IMR-90 (cell line): ENCODE results near the gene ZNF182. TPM values are rescaled to one million over a fixed set of nuclear protein-coding genes. Genes with fewer than 3 reads are reported as not detected.

Experiments used
- ATAC-seq: fragments of 200-7000 bp; cut with Tn5 transposase; 2 replicates; pipeline ENCODE4 v1.9.1; 2020; ENCODE audit warnings: low read depth, mild to moderate bottlenecking, moderate library complexity
- BruUV-seq: library from RNA; stranded (reverse); fragments of 400-500 nt; replicated peaks from 2 replicates; lab custom pipeline; 2021; lab: Mats Ljungman, UMichigan
- CTCF ChIA-PET: fragments of 300-600 bp; formaldehyde crosslinking; extraction: SDS; loops from one replicate; lab custom pipeline; 2021; ENCODE audit warnings: antibody characterized with exemption; lab: Yijun Ruan, JAX
- POLR2A ChIA-PET: fragments of 300-600 bp; sonication (Branson Sonifier 250); formaldehyde crosslinking; loops from one replicate; lab custom pipeline; 2022; ENCODE audit warnings: antibody characterized with exemption; ENCODE audit not compliant: unreplicated experiment; lab: Charles Lee
- DNase-seq: peaks from one replicate; pipeline ENCODE4 v3.0.0; 2013
- H2AFZ ChIP-seq: replicated peaks from 2 replicates; pipeline ENCODE3; 2013; ENCODE audit warnings: low read length, mild to moderate bottlenecking; ENCODE audit not compliant: poor library complexity
- H2AK5ac ChIP-seq: 2 replicates; pipeline ENCODE4 v1.6.1; 2013; ENCODE audit warnings: low read depth, low read length, inconsistent platforms
- H2AK9ac ChIP-seq: replicated peaks from 2 replicates; pipeline ENCODE3; 2013; ENCODE audit warnings: mild to moderate bottlenecking, low read depth, low read length, moderate library complexity; ENCODE audit not compliant: poor library complexity
- H2BK120ac ChIP-seq: 2 replicates; pipeline ENCODE4 v1.6.1; 2013; ENCODE audit warnings: low read depth, low read length, inconsistent platforms
- H2BK15ac ChIP-seq: 3 replicates; pipeline ENCODE4 v1.6.1; 2013; ENCODE audit warnings: low read depth, low read length, inconsistent platforms
- H2BK20ac ChIP-seq: 2 replicates; pipeline ENCODE4 v1.6.1; 2013; ENCODE audit warnings: low read depth, mild to moderate bottlenecking, inconsistent platforms, low read length, moderate library complexity
- H2BK5ac ChIP-seq: 2 replicates; pipeline ENCODE4 v1.6.1; 2013; ENCODE audit warnings: mild to moderate bottlenecking, low read depth, low read length, inconsistent platforms; ENCODE audit not compliant: poor library complexity, severe bottlenecking
- H3K14ac ChIP-seq: replicated peaks from 2 replicates; pipeline ENCODE4 v1.6.1; 2013; ENCODE audit warnings: low read depth, low read length, inconsistent platforms
- H3K18ac ChIP-seq: 2 replicates; pipeline ENCODE4 v1.6.1; 2013; ENCODE audit warnings: low read depth, low read length, control low read depth
- H3K23ac ChIP-seq: 2 replicates; pipeline ENCODE4 v1.6.1; 2013; ENCODE audit warnings: low read depth, low read length, inconsistent platforms
- H3K27ac ChIP-seq: 2 replicates; pipeline ENCODE4 v1.5.1; 2013; ENCODE audit warnings: mild to moderate bottlenecking, control low read depth, low read length; ENCODE audit not compliant: insufficient read depth
- H3K27me3 ChIP-seq: 2 replicates; pipeline ENCODE4 v1.6.1; 2013; ENCODE audit warnings: low read length; ENCODE audit not compliant: control insufficient read depth, insufficient read depth
- H3K36me3 ChIP-seq: 2 replicates; pipeline ENCODE4 v1.6.1; 2013; ENCODE audit warnings: low read length, mixed read lengths; ENCODE audit not compliant: control insufficient read depth, insufficient read depth
- H3K4ac ChIP-seq: 2 replicates; pipeline ENCODE4 v1.6.1; 2013; ENCODE audit warnings: low read depth, low read length, inconsistent platforms
- H3K4me1 ChIP-seq: 2 replicates; pipeline ENCODE4 v1.6.1; 2013; ENCODE audit warnings: low read length, mixed read lengths; ENCODE audit not compliant: control insufficient read depth, insufficient read depth
- H3K4me2 ChIP-seq: 2 replicates; pipeline ENCODE4 v1.6.1; 2013; ENCODE audit warnings: low read depth, mild to moderate bottlenecking, control low read depth, low read length, moderate library complexity
- H3K4me3 ChIP-seq: 2 replicates; pipeline ENCODE4 v1.5.1; 2013; ENCODE audit warnings: low read depth, mild to moderate bottlenecking, control low read depth, low read length, moderate library complexity; ENCODE audit not compliant: insufficient read depth
- H3K56ac ChIP-seq: 2 replicates; pipeline ENCODE4 v1.6.1; 2013; ENCODE audit warnings: low read length, inconsistent platforms; ENCODE audit not compliant: insufficient read depth; ENCODE audit errors: extremely low read depth
- H3K79me1 ChIP-seq, 2 experiments: 2 replicates each; pipeline ENCODE4 v1.6.1; 2013; ENCODE audit warnings: low read length in 2 of 2, inconsistent platforms in 1 of 2, low read depth in 1 of 2
- H3K9ac ChIP-seq: 2 replicates; pipeline ENCODE4 v1.6.1; 2013; ENCODE audit warnings: low read depth, low read length, control low read depth
- H3K9me1 ChIP-seq: 2 replicates; pipeline ENCODE4 v1.6.1; 2013; ENCODE audit warnings: low read length, inconsistent platforms; ENCODE audit not compliant: insufficient read depth
- H3K9me3 ChIP-seq: 2 replicates; pipeline ENCODE4 v1.6.1; 2013; ENCODE audit warnings: low read length; ENCODE audit not compliant: control insufficient read depth, insufficient read depth
- H4K20me1 ChIP-seq: 2 replicates; pipeline ENCODE4 v1.6.1; 2013; ENCODE audit warnings: low read length, inconsistent platforms; ENCODE audit not compliant: insufficient read depth
- H4K5ac ChIP-seq: 2 replicates; pipeline ENCODE4 v1.6.1; 2013; ENCODE audit warnings: mild to moderate bottlenecking, low read depth, low read length, control low read depth
- H4K8ac ChIP-seq, 2 experiments: 2 replicates each; pipeline ENCODE4 v1.6.1; 2013; ENCODE audit warnings: low read depth in 2 of 2, low read length in 2 of 2, control low read depth in 1 of 2, inconsistent platforms in 1 of 2
- H4K91ac ChIP-seq: 2 replicates; pipeline ENCODE4 v1.6.1; 2013; ENCODE audit warnings: low read depth, low read length, inconsistent platforms; ENCODE audit not compliant: insufficient read depth
- BHLHE40 ChIP-seq: fragments of 150-350 bp; IDR thresholded peaks from 2 replicates; pipeline ENCODE4 v1.6.1; 2016; ENCODE audit warnings: mild to moderate bottlenecking, low read depth, low read length
- CEBPB ChIP-seq: IDR thresholded peaks from 2 replicates; pipeline ENCODE4 v1.6.1; 2012; ENCODE audit warnings: low read depth, low read length, improper control_type of control experiment
- CHD1 ChIP-seq: IDR thresholded peaks from 2 replicates; pipeline ENCODE4 v1.6.1; 2012; ENCODE audit warnings: low read depth, low read length, improper control_type of control experiment
- FOS ChIP-seq: fragments of 150-350 bp; IDR thresholded peaks from 2 replicates; pipeline ENCODE4 v1.6.1; 2016; ENCODE audit warnings: low read depth, low read length
- MAFK ChIP-seq: IDR thresholded peaks from 2 replicates; pipeline ENCODE4 v1.6.1; 2012; ENCODE audit warnings: low read depth, low read length, improper control_type of control experiment
- MAZ ChIP-seq: IDR thresholded peaks from 2 replicates; pipeline ENCODE4 v1.6.1; 2012; ENCODE audit warnings: low read depth, mild to moderate bottlenecking, low read length, improper control_type of control experiment, moderate library complexity, borderline replicate concordance
- MXI1 ChIP-seq: IDR thresholded peaks from 2 replicates; pipeline ENCODE4 v1.6.1; 2012; ENCODE audit warnings: low read depth, mild to moderate bottlenecking, low read length, moderate library complexity, borderline replicate concordance
- NFE2L2 ChIP-seq: fragments of 150-350 bp; IDR thresholded peaks from 2 replicates; pipeline ENCODE4 v1.6.1; 2016; ENCODE audit warnings: low read depth, mild to moderate bottlenecking, low read length
- POLR2A ChIP-seq: IDR thresholded peaks from 2 replicates; pipeline ENCODE4 v1.6.1; 2012; ENCODE audit warnings: mild to moderate bottlenecking, low read depth, low read length
- RAD21 ChIP-seq: IDR thresholded peaks from 2 replicates; pipeline ENCODE4 v1.6.1; 2012; ENCODE audit warnings: low read length, improper control_type of control experiment
- RCOR1 ChIP-seq: IDR thresholded peaks from 2 replicates; pipeline ENCODE4 v1.6.1; 2012; ENCODE audit warnings: mild to moderate bottlenecking, low read length, improper control_type of control experiment; ENCODE audit not compliant: insufficient replicate concordance
- RFX5 ChIP-seq: IDR thresholded peaks from 2 replicates; pipeline ENCODE4 v1.8.0; 2012; ENCODE audit warnings: low read depth, mild to moderate bottlenecking, low read length, moderate library complexity
- SMC3 ChIP-seq: fragments of 150-350 bp; IDR thresholded peaks from 2 replicates; pipeline ENCODE4 v1.6.1; 2016; ENCODE audit warnings: low read depth, mild to moderate bottlenecking, antibody characterized with exemption, low read length, moderate library complexity
- WGBS, 2 experiments: methylation state at CpG; one replicate each; pipeline versions ENCODE4 v1.1.5 to v1.1.7; 2013; ENCODE audit warnings: missing lambda C conversion rate in 2 of 2; ENCODE audit not compliant: insufficient read length in 1 of 2; ENCODE audit errors: extremely low coverage in 2 of 2; 5-methylcytosine and 5-hydroxymethylcytosine counted together
- dilution Hi-C: fragments of 300-500 bp; cut with HindIII; formaldehyde crosslinking; loops from one replicate; pipeline ENCODE4 v1.14.3; 2018; ENCODE audit warnings: low sequenced_read_pairs; ENCODE audit not compliant: unreplicated experiment
- in situ Hi-C: fragments of 300-500 bp; cut with MboI; formaldehyde crosslinking; loops from 3 replicates; pipeline ENCODE4 v1.14.3; 2019; ENCODE audit warnings: low sequenced_read_pairs, inconsistent platforms, mixed read lengths
- intact Hi-C: fragments of 100-400 bp; cut with micrococcal nuclease; formaldehyde crosslinking; loops from 2 replicates; pipeline ENCODE4 v1.10.0; 2022
- polyA plus RNA-seq, 3 experiments: library from polyadenylated mRNA; depleted of rRNA; stranded (reverse); fragments of >200 nt; gene quantifications; 2 replicates each; pipeline ENCODE4 v1.2.3, GENCODE V29; 2012; ENCODE audit warnings: low replicate concordance in 1 of 3
- total RNA-seq: library from RNA; depleted of rRNA; stranded (reverse); fragments of >200 nt; gene quantifications from 2 replicates; pipeline ENCODE4 v1.2.3, GENCODE V29; 2012
- TF ChIP-seq, protein P1 (sequence below): fragments of 150-350 bp; IDR thresholded peaks from 2 replicates; pipeline ENCODE4 v1.6.1; 2017; ENCODE audit warnings: mild to moderate bottlenecking, antibody characterized with exemption, low read length, low read depth
- TF ChIP-seq, protein P2 (sequence below): conservative IDR thresholded peaks from 2 replicates; pipeline ENCODE4 v1.5.1; 2012; ENCODE audit warnings: mild to moderate bottlenecking, low read depth, low read length, improper control_type of control experiment
- TF ChIP-seq, protein P3 (sequence below): fragments of 150-350 bp; IDR thresholded peaks from 2 replicates; pipeline ENCODE4 v1.6.1; 2016; ENCODE audit warnings: low read depth, mild to moderate bottlenecking, low read length, moderate library complexity, borderline replicate concordance

Gene ZNF182
- total and polyA plus RNA-seq, 2 of the 4 experiments (the other 2 are of a cell fraction): 1.7 to 3.0 TPM

DNA sequence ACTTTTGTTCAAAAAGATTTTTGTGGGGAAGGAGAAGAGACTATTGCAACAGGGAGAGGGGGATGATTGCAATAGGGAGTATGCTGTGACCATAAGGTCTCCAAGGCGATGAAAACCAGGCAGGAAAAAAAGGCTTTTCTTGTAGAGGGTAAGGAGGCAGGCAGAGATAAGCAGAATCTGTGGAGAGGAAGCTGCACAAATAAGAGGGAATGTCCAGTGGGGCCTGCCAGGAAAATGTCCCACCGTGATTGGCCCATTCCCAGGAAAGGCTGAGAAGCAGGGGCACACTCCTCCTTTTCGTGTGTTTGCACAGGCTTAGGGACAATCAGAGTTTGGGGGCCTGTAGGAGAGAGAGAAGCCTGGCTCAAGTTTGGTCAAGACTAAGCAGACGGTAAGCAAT, 32.1 kb upstream of the ZNF182 start:
- no peak for ATAC-seq
- WGBS, 2 experiments: 0% methylated on average over 1 of the region's 4 CpGs; no CpG with 5 or more reads in 1 of the 2 experiments
- H2BK20ac ChIP-seq: no peak overlapping the region

More for the DNA sequence above, 32.1 kb upstream of the ZNF182 start:
- no peak overlapping the region for H3K4me3 ChIP-seq
- H2AK5ac ChIP-seq: no peak overlapping the region
- H3K23ac ChIP-seq: no peak overlapping the region
- H2AK9ac ChIP-seq: no peak overlapping the region
- H3K14ac ChIP-seq: no peak overlapping the region
- H2BK5ac ChIP-seq: no peak overlapping the region
- no peaks in the 10 kb centered on the region for H3K9me1 ChIP-seq
- no peaks in the 10 kb centered on the region for H3K4me1 ChIP-seq
- no peak overlapping the region for H3K27ac ChIP-seq
- H3K4ac ChIP-seq: no peak overlapping the region
- H3K56ac ChIP-seq: no peak overlapping the region
- H2BK120ac ChIP-seq: no peak overlapping the region
- no peaks in the 10 kb centered on the region for H4K20me1 ChIP-seq
- H3K9me3 ChIP-seq: no peaks in the 10 kb centered on the region
- no peak for DNase-seq
- H3K36me3 ChIP-seq: no peaks in the 10 kb centered on the region
- no peak overlapping the region for H3K9ac ChIP-seq
- H4K8ac ChIP-seq: no peak overlapping the region
- H3K18ac ChIP-seq: no peak overlapping the region
- in situ Hi-C loops: loop anchor here (25.0 kb wide), 1 partner anchor 499 kb away; no protein-coding TSS in a partner anchor
- H3K4me2 ChIP-seq: no peak overlapping the region
- no TSS peak for BruUV-seq
- H3K27me3 ChIP-seq: no peaks in the 10 kb centered on the region
- H3K79me1 ChIP-seq: no peaks in the 10 kb centered on the region
- intact Hi-C loops: no loop called here
- TF ChIP-seq MAZ: no peak
- no peak for TF ChIP-seq BHLHE40
- no peak for TF ChIP-seq SMC3
- TF ChIP-seq RCOR1: no peak
- TF ChIP-seq CHD1: no peak
- no peak for TF ChIP-seq MAFK
- no peak for TF ChIP-seq MXI1
- TF ChIP-seq RFX5: no peak
- TF ChIP-seq POLR2A: no peak
- no peak for TF ChIP-seq FOS
- TF ChIP-seq, protein P1, sequence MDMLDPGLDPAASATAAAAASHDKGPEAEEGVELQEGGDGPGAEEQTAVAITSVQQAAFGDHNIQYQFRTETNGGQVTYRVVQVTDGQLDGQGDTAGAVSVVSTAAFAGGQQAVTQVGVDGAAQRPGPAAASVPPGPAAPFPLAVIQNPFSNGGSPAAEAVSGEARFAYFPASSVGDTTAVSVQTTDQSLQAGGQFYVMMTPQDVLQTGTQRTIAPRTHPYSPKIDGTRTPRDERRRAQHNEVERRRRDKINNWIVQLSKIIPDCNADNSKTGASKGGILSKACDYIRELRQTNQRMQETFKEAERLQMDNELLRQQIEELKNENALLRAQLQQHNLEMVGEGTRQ: no peak
- TF ChIP-seq RAD21: no peak
- TF ChIP-seq, protein P2, sequence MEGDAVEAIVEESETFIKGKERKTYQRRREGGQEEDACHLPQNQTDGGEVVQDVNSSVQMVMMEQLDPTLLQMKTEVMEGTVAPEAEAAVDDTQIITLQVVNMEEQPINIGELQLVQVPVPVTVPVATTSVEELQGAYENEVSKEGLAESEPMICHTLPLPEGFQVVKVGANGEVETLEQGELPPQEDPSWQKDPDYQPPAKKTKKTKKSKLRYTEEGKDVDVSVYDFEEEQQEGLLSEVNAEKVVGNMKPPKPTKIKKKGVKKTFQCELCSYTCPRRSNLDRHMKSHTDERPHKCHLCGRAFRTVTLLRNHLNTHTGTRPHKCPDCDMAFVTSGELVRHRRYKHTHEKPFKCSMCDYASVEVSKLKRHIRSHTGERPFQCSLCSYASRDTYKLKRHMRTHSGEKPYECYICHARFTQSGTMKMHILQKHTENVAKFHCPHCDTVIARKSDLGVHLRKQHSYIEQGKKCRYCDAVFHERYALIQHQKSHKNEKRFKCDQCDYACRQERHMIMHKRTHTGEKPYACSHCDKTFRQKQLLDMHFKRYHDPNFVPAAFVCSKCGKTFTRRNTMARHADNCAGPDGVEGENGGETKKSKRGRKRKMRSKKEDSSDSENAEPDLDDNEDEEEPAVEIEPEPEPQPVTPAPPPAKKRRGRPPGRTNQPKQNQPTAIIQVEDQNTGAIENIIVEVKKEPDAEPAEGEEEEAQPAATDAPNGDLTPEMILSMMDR: no peak
- TF ChIP-seq CEBPB: no peak
- TF ChIP-seq, protein P3, sequence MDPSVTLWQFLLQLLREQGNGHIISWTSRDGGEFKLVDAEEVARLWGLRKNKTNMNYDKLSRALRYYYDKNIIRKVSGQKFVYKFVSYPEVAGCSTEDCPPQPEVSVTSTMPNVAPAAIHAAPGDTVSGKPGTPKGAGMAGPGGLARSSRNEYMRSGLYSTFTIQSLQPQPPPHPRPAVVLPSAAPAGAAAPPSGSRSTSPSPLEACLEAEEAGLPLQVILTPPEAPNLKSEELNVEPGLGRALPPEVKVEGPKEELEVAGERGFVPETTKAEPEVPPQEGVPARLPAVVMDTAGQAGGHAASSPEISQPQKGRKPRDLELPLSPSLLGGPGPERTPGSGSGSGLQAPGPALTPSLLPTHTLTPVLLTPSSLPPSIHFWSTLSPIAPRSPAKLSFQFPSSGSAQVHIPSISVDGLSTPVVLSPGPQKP: no peak
- TF ChIP-seq NFE2L2: no peak
- ChIA-PET POLR2A (no interaction called here), CTCF (no interaction called here)
- H2BK15ac ChIP-seq: no peak overlapping the region
- no peak overlapping the region for H4K91ac ChIP-seq
- dilution Hi-C loops: no loop called here
- H2AFZ ChIP-seq: no peak overlapping the region
- no peak overlapping the region for H4K5ac ChIP-seq
